GM23338 (cell line): ENCODE data around the gene RECQL5.

Experiments
- CREB1 ChIP-seq: fragments of 250-450 bp; sonication (Bioruptor Pico); IDR thresholded peaks from 2 replicates; pipeline ENCODE4 v1.5.0; 2020; ENCODE audit warnings: low read depth, mild to moderate bottlenecking, moderate library complexity
- EZH2 ChIP-seq: fragments of 200-600 bp; sonication (generic); IDR thresholded peaks from one replicate; pipeline ENCODE4 v1.8.0; 2017; ENCODE audit warnings: antibody characterized with exemption, mild to moderate bottlenecking, low read depth; ENCODE audit not compliant: unreplicated experiment
- EZH2phosphoT487 ChIP-seq: fragments of 200-600 bp; sonication (generic); IDR thresholded peaks from one replicate; pipeline ENCODE4 v1.8.1; 2018; ENCODE audit warnings: antibody characterized with exemption; ENCODE audit not compliant: unreplicated experiment
- JUNB ChIP-seq: IDR thresholded peaks from one replicate; pipeline ENCODE4 v1.6.1; 2016; ENCODE audit warnings: antibody characterized with exemption; ENCODE audit not compliant: unreplicated experiment
- NANOG ChIP-seq: IDR thresholded peaks from 2 replicates; pipeline ENCODE4 v1.6.1; 2016; ENCODE audit warnings: antibody characterized with exemption, borderline replicate concordance
- POLR2AphosphoS5 ChIP-seq: IDR thresholded peaks from 2 replicates; pipeline ENCODE4 v1.6.1; 2016; ENCODE audit warnings: antibody characterized with exemption, low read depth
- STAT1 ChIP-seq: IDR thresholded peaks from one replicate; pipeline ENCODE4 v1.6.1; 2016; ENCODE audit warnings: antibody characterized with exemption; ENCODE audit not compliant: unreplicated experiment
- ZNF114 ChIP-seq: fragments of 250-450 bp; sonication (Bioruptor Pico); IDR thresholded peaks from 2 replicates; pipeline ENCODE4 v1.5.0; 2020; ENCODE audit warnings: mild to moderate bottlenecking, moderate library complexity
- ZNF331 ChIP-seq: fragments of 250-450 bp; sonication (Bioruptor Pico); IDR thresholded peaks from 2 replicates; pipeline ENCODE4 v1.5.0; 2020; ENCODE audit warnings: low read depth, mild to moderate bottlenecking, moderate library complexity
- TF ChIP-seq, protein P1 (sequence below), 2 experiments: fragments of 200-600 bp in 1 of 2; sonication (generic) in 1 of 2; conservative IDR thresholded peaks; 2 replicates each; pipeline versions ENCODE4 v1.5.1 to v1.6.1; 2016 to 2017; ENCODE audit warnings: antibody characterized with exemption in 2 of 2, low read depth in 2 of 2, mild to moderate bottlenecking in 2 of 2, moderate library complexity in 1 of 2
- TF ChIP-seq, protein P2 (sequence below): IDR thresholded peaks from one replicate; pipeline ENCODE4 v1.6.1; 2018; ENCODE audit warnings: antibody characterized with exemption; ENCODE audit not compliant: unreplicated experiment
- TF ChIP-seq, protein P3 (sequence below): fragments of 250-450 bp; sonication (Bioruptor Pico); IDR thresholded peaks from 2 replicates; pipeline ENCODE4 v1.5.0; 2020; ENCODE audit warnings: mild to moderate bottlenecking, moderate library complexity
- TF ChIP-seq, protein P4 (sequence below): IDR thresholded peaks from 2 replicates; pipeline ENCODE4 v1.6.1; 2016; ENCODE audit warnings: antibody characterized with exemption

DNA sequence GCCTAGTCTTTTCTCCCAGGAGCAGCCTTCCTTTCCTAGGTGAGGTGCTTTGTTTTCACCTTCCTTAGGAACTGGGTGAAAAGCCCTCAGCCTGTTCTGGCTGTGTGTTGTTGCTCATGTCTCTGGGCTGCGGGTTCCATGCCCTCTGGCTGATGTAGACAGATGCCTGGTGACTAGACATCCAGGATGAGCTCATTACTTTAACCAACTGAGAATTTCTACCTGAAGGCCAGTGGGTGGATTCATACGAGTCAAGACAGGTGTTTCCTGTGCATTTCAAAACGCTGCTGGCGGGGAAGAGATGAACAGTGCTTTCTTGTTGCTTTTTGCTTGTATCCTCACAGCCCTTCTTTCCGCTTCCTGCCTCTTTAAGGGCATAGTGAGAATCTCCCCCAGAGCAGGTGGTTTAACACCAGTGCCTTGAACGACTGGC, 22.5 kb upstream of the RECQL5 start:
- TF ChIP-seq, protein P1, sequence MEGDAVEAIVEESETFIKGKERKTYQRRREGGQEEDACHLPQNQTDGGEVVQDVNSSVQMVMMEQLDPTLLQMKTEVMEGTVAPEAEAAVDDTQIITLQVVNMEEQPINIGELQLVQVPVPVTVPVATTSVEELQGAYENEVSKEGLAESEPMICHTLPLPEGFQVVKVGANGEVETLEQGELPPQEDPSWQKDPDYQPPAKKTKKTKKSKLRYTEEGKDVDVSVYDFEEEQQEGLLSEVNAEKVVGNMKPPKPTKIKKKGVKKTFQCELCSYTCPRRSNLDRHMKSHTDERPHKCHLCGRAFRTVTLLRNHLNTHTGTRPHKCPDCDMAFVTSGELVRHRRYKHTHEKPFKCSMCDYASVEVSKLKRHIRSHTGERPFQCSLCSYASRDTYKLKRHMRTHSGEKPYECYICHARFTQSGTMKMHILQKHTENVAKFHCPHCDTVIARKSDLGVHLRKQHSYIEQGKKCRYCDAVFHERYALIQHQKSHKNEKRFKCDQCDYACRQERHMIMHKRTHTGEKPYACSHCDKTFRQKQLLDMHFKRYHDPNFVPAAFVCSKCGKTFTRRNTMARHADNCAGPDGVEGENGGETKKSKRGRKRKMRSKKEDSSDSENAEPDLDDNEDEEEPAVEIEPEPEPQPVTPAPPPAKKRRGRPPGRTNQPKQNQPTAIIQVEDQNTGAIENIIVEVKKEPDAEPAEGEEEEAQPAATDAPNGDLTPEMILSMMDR (conservative IDR thresholded peaks at IDR 0.05; ENCODE audit: low read depth in 2 of 2), result no peak
- TF ChIP-seq, protein P2, sequence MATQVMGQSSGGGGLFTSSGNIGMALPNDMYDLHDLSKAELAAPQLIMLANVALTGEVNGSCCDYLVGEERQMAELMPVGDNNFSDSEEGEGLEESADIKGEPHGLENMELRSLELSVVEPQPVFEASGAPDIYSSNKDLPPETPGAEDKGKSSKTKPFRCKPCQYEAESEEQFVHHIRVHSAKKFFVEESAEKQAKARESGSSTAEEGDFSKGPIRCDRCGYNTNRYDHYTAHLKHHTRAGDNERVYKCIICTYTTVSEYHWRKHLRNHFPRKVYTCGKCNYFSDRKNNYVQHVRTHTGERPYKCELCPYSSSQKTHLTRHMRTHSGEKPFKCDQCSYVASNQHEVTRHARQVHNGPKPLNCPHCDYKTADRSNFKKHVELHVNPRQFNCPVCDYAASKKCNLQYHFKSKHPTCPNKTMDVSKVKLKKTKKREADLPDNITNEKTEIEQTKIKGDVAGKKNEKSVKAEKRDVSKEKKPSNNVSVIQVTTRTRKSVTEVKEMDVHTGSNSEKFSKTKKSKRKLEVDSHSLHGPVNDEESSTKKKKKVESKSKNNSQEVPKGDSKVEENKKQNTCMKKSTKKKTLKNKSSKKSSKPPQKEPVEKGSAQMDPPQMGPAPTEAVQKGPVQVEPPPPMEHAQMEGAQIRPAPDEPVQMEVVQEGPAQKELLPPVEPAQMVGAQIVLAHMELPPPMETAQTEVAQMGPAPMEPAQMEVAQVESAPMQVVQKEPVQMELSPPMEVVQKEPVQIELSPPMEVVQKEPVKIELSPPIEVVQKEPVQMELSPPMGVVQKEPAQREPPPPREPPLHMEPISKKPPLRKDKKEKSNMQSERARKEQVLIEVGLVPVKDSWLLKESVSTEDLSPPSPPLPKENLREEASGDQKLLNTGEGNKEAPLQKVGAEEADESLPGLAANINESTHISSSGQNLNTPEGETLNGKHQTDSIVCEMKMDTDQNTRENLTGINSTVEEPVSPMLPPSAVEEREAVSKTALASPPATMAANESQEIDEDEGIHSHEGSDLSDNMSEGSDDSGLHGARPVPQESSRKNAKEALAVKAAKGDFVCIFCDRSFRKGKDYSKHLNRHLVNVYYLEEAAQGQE, result no peak
- no peak for TF ChIP-seq EZH2
- TF ChIP-seq POLR2AphosphoS5, result no peak
- no peak for TF ChIP-seq STAT1
- no peak for TF ChIP-seq JUNB
- TF ChIP-seq EZH2phosphoT487, result no peak
- no peak for TF ChIP-seq CREB1
- TF ChIP-seq, protein P3, sequence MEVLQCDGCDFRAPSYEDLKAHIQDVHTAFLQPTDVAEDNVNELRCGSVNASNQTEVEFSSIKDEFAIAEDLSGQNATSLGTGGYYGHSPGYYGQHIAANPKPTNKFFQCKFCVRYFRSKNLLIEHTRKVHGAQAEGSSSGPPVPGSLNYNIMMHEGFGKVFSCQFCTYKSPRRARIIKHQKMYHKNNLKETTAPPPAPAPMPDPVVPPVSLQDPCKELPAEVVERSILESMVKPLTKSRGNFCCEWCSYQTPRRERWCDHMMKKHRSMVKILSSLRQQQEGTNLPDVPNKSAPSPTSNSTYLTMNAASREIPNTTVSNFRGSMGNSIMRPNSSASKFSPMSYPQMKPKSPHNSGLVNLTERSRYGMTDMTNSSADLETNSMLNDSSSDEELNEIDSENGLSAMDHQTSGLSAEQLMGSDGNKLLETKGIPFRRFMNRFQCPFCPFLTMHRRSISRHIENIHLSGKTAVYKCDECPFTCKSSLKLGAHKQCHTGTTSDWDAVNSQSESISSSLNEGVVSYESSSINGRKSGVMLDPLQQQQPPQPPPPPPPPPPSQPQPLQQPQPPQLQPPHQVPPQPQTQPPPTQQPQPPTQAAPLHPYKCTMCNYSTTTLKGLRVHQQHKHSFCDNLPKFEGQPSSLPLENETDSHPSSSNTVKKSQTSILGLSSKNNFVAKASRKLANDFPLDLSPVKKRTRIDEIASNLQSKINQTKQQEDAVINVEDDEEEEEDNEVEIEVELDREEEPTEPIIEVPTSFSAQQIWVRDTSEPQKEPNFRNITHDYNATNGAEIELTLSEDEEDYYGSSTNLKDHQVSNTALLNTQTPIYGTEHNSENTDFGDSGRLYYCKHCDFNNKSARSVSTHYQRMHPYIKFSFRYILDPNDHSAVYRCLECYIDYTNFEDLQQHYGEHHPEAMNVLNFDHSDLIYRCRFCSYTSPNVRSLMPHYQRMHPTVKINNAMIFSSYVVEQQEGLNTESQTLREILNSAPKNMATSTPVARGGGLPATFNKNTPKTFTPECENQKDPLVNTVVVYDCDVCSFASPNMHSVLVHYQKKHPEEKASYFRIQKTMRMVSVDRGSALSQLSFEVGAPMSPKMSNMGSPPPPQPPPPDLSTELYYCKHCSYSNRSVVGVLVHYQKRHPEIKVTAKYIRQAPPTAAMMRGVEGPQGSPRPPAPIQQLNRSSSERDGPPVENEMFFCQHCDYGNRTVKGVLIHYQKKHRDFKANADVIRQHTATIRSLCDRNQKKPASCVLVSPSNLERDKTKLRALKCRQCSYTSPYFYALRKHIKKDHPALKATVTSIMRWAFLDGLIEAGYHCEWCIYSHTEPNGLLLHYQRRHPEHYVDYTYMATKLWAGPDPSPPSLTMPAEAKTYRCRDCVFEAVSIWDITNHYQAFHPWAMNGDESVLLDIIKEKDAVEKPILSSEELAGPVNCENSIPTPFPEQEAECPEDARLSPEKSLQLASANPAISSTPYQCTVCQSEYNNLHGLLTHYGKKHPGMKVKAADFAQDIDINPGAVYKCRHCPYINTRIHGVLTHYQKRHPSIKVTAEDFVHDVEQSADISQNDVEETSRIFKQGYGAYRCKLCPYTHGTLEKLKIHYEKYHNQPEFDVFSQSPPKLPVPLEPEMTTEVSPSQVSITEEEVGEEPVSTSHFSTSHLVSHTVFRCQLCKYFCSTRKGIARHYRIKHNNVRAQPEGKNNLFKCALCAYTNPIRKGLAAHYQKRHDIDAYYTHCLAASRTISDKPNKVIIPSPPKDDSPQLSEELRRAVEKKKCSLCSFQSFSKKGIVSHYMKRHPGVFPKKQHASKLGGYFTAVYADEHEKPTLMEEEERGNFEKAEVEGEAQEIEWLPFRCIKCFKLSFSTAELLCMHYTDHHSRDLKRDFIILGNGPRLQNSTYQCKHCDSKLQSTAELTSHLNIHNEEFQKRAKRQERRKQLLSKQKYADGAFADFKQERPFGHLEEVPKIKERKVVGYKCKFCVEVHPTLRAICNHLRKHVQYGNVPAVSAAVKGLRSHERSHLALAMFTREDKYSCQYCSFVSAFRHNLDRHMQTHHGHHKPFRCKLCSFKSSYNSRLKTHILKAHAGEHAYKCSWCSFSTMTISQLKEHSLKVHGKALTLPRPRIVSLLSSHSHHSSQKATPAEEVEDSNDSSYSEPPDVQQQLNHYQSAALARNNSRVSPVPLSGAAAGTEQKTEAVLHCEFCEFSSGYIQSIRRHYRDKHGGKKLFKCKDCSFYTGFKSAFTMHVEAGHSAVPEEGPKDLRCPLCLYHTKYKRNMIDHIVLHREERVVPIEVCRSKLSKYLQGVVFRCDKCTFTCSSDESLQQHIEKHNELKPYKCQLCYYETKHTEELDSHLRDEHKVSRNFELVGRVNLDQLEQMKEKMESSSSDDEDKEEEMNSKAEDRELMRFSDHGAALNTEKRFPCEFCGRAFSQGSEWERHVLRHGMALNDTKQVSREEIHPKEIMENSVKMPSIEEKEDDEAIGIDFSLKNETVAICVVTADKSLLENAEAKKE (CRISPR knock-in tag), result no peak
- no peak for TF ChIP-seq NANOG
- TF ChIP-seq ZNF114 (CRISPR knock-in tag), result no peak
- TF ChIP-seq, protein P4, sequence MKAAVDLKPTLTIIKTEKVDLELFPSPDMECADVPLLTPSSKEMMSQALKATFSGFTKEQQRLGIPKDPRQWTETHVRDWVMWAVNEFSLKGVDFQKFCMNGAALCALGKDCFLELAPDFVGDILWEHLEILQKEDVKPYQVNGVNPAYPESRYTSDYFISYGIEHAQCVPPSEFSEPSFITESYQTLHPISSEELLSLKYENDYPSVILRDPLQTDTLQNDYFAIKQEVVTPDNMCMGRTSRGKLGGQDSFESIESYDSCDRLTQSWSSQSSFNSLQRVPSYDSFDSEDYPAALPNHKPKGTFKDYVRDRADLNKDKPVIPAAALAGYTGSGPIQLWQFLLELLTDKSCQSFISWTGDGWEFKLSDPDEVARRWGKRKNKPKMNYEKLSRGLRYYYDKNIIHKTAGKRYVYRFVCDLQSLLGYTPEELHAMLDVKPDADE, result no peak
- TF ChIP-seq ZNF331 (CRISPR knock-in tag), result no peak
